AG09319 (cell line): ENCODE data around the gene MDN1.
"Not testable (repeated sequence)": the region's sequence is repeated elsewhere in the genome, so short reads cannot be mapped to it uniquely, and the experiment has no call there.

Experiments
- DNase-seq: peaks from one replicate; pipeline ENCODE4 v3.0.0-alpha.2; 2010; ENCODE audit warnings: low read depth; ENCODE audit errors: extremely low read depth
- CTCF ChIP-seq: IDR thresholded peaks from 2 replicates; pipeline ENCODE4 v1.5.1; 2011; ENCODE audit warnings: low read depth, mild to moderate bottlenecking, inconsistent platforms, low read length, moderate library complexity

Gene MDN1

GRCh38 chr6:89731924-89732567 is 87.5 kb downstream of the MDN1 start:
- TF ChIP-seq CTCF = no peak
- no peak for DNase-seq

GRCh38 chr6:89731262-89731661 is 88.3 kb downstream of the MDN1 start:
- DNase-seq = not testable (repeated sequence)

DNA sequence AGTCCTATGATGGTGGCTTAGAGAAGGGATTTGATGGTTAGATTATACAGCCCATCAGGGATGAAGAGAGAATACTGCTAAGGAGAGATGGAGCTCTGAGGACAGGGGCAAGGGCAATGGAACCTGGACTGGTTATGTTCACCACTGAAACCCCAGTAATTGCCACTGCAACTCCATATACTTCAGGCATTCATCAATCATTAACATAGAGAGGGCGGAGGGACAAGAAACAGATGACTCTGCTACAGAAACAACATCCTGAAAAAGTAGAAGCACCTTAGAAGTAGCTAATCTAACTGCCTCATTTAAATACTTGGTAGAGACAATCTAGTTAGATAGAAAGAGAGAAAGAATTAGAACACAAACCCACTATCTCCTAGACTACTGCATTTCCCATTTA is 89.8 kb downstream of the MDN1 start:
- no peak for TF ChIP-seq CTCF
- no peak for DNase-seq

DNA sequence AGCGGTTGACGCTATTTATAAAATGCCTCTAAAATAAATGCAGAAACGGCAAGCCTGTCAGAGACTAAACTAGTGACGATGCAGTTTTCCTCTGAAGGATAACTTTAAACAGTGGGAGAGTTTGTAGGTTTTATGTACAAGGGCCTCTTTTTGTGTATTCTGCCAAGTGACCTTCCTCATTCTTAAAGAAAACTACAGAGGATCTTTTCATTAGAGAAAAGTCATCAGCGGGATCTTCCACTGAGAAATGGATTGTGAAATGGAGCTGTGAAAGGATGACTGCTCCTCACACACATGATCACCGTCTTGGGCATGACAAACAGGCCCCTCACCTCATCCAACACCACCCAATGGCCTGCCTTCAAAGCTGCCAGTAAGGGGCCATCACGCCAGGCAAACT is 92.1 kb downstream of the MDN1 start:
- DNase-seq = no peak
- no peak for TF ChIP-seq CTCF

DNA sequence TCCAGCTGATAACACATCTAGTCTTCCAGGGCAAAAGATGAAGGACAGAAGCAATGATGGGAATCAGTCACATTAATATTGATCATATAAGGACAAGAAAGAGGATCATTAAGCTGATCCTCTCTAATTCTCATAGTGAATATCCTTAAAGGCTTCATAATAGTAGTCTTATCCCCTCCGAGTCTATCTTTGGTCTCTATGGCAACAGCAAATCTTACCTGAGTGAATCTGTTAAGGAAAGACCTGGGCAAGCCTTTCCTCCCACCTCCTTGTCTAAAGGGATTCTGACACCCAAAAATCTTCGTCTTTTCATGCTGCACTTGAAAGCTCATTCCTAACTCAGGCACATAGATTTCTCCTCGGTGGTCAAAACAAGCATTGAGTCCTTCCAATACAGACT is 94.6 kb downstream of the MDN1 start:
- TF ChIP-seq CTCF = no peak
- no peak for DNase-seq

DNA sequence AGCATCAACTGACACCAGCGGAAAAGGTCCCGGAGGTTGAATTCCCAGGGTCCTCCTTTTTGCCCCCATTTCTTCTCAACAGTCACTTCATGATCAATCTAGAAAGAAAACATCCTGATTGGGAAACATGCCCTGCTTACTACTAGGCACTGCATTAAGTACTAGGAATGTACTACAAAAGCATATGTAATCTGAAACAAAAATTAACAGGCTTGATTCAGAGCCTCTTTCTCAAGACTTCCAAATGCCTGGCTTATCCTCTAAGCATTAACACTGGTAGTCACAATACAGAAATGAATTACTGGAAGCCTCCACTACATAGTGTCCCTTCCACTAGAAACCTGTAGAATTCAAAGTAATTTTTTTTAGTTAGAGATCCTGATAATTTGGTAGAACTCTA is 96.5 kb downstream of the MDN1 start:
- no peak for TF ChIP-seq CTCF
- DNase-seq = no peak

GRCh38 chr6:89716532-89716931 is 103.1 kb downstream of the MDN1 start:
- no peak for TF ChIP-seq CTCF
- no peak for DNase-seq

- TF ChIP-seq CTCF = no peak
- no peak for DNase-seq
Measured at GRCh38 chr6:89711801-89712200, 107.8 kb downstream of the MDN1 start.
